Endothelial cell of umbilical vein (primary cell): Measurements from ENCODE around the gene PI4KA.

Source experiments
- POLR2AphosphoS5 ChIP-seq: IDR thresholded peaks from 2 replicates; pipeline ENCODE4 v1.6.1; 2012; ENCODE audit warnings: low read depth, mild to moderate bottlenecking, control low read depth, low read length, moderate library complexity; ENCODE audit not compliant: insufficient read depth
- TF ChIP-seq, protein P1 (sequence below), 2 donors: IDR thresholded peaks; 1 replicate in 1 of 2; 2 replicates in 1 of 2; pipeline ENCODE4 v1.5.1; 2011; ENCODE audit warnings: low read length in 2 of 2, mild to moderate bottlenecking in 2 of 2, moderate library complexity in 2 of 2, control low read depth in 1 of 2, inconsistent platforms in 1 of 2, low read depth in 1 of 2; ENCODE audit not compliant: insufficient read depth in 1 of 2; ENCODE audit errors: extremely low read depth in 1 of 2
- TF ChIP-seq, protein P2 (sequence below): IDR thresholded peaks from 2 replicates; pipeline ENCODE4 v1.6.1; 2011; ENCODE audit not compliant: insufficient read depth, insufficient read length

DNA sequence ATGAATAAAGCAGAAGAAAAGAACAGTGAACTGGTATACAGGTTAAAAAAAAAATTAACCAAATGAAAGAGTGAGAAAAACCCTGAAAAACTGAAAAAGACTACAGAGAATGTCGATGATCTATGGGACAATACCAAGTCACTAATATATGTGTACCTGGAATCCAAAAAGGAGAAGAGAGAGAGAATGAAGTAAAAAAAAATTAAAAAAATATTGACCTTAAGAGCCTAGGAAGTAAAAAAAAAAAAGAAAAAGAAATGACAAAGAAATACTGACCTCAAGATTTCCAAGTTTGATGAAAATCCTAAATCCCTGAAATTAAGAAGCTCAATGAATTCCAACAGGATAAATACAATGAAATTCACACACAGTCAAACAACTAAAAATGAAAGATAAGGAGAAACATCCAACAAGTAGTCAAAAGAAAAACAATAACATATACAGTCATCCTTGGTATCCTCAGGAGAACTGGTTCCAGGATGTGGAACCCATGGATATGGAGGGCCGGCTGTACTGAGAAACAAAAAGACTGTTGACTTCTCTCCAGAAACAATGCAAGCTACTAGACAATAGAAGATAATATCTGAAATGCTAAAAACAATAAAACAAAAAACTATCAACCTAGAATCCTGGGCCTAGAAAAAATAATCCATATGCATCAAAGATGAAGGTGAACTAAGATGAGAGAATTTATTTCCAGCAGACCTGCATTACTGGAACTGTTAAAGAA lies 118.2 kb downstream of the PI4KA start:
- TF ChIP-seq, protein P1, sequence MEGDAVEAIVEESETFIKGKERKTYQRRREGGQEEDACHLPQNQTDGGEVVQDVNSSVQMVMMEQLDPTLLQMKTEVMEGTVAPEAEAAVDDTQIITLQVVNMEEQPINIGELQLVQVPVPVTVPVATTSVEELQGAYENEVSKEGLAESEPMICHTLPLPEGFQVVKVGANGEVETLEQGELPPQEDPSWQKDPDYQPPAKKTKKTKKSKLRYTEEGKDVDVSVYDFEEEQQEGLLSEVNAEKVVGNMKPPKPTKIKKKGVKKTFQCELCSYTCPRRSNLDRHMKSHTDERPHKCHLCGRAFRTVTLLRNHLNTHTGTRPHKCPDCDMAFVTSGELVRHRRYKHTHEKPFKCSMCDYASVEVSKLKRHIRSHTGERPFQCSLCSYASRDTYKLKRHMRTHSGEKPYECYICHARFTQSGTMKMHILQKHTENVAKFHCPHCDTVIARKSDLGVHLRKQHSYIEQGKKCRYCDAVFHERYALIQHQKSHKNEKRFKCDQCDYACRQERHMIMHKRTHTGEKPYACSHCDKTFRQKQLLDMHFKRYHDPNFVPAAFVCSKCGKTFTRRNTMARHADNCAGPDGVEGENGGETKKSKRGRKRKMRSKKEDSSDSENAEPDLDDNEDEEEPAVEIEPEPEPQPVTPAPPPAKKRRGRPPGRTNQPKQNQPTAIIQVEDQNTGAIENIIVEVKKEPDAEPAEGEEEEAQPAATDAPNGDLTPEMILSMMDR (IDR thresholded peaks at IDR 0.05; ENCODE audit: extremely low read depth in 1 of 2, insufficient read depth in 1 of 2, low read depth in 1 of 2, low read length in 2 of 2) = no peak
- no peak for TF ChIP-seq POLR2AphosphoS5
- TF ChIP-seq, protein P2, sequence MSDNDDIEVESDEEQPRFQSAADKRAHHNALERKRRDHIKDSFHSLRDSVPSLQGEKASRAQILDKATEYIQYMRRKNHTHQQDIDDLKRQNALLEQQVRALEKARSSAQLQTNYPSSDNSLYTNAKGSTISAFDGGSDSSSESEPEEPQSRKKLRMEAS = no peak
